HG02884 (cell line): ENCODE results near the gene CCDC40.

Source experiments
- ATAC-seq: cut with Tn5 transposase; IDR thresholded peaks from one replicate; pipeline ENCODE4 v1.9.1; 2021; ENCODE audit warnings: mild to moderate bottlenecking, moderate library complexity; ENCODE audit not compliant: unreplicated experiment

The CCDC40 gene

GRCh38 chr17:80112471-80113032 is 76.1 kb downstream of the CCDC40 start:
- ATAC-seq = no peak

DNA sequence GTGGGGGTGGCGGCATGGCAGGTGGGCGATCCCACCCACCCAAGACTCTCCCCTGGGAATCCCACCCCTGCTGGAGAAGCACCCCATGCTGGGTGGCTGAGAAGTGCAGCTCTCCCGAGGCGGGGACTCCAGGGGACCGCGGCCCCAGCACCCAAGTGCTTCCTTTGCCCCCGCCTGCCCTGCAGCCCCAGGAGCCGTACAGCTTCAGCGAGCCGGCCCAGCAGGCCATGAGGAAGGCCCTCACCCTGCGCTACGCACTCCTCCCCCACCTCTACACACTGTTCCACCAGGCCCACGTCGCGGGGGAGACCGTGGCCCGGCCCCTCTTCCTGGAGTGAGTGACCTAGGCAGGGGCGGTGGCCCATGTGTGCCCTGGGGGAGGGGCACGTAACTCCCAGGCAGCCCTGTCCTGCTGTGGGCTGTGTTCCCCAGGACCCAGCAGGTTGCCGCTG is 76.6 kb downstream of the CCDC40 start:
- ATAC-seq = no peak

- ATAC-seq = no peak
Measured at GRCh38 chr17:80114758-80115157, 78.3 kb downstream of the CCDC40 start.

DNA sequence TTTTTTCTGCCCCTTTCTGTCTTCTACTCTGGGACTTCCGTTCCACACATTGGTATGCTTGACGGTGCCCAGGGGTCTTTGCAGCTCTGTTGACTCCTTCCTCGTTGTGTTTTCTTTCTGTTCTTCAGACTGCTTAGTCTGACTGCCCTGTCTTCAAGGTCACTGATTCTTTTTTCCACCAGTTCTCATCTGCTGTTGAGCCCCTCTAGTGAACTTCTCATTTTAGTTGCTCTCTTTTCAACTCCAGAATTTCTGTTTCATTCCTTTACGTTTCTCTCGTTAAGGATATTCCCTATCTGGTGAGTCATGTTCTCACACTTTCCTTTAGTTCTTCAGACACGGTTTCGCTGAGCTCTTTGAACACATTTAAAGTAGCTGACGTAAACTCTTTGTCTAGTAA is 78.7 kb downstream of the CCDC40 start:
- no peak for ATAC-seq

DNA sequence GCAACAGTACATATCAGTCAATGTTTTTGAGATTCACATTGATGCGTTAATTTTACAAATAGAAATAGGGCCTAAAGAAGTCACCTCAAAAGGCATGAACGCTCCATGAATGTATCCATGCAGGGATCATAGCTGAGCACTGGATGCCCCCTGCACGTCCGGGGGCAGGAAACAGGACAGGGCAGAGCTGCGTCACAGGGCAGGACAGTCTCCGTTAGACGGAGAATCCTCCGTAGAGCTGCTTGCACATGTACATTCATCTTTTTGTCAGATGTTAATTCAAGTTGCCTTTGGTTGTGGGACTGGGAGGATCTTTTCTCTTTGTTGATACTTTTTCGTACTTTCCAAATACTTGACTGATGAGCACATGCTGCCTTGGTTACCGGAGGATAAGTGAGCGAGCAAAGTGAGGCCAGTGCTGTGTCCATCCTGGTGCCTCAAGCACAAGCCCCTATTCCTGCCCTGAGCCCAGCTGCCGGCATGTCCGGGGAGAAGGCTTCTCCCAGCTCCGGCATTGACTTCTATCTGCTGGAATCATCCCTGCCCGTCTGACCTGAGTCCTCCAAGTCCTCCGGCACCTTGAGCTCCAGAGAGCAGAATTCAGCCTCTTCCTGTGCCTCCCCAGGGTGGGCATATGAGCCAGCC is 80.0 kb downstream of the CCDC40 start:
- no peak for ATAC-seq

DNA sequence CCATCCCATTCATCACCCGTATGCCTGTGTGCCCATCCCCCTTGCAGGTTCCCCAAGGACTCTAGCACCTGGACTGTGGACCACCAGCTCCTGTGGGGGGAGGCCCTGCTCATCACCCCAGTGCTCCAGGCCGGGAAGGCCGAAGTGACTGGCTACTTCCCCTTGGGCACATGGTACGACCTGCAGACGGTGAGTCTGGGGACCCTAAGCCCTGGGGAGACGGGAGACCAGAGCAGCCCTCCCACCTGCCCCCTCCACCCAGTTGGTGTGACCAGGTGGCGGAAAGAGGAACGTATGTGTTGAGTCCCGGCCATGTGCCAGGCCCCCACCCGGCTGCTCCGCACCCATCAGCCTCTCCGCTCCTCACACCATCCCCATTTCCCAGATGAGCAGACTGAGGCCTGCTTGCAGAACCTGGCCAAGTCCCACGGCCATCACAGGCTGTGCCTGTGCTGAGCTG is 80.5 kb downstream of the CCDC40 start:
- ATAC-seq = no peak

GRCh38 chr17:80117491-80118401 is 81.3 kb downstream of the CCDC40 start:
- no peak for ATAC-seq

DNA sequence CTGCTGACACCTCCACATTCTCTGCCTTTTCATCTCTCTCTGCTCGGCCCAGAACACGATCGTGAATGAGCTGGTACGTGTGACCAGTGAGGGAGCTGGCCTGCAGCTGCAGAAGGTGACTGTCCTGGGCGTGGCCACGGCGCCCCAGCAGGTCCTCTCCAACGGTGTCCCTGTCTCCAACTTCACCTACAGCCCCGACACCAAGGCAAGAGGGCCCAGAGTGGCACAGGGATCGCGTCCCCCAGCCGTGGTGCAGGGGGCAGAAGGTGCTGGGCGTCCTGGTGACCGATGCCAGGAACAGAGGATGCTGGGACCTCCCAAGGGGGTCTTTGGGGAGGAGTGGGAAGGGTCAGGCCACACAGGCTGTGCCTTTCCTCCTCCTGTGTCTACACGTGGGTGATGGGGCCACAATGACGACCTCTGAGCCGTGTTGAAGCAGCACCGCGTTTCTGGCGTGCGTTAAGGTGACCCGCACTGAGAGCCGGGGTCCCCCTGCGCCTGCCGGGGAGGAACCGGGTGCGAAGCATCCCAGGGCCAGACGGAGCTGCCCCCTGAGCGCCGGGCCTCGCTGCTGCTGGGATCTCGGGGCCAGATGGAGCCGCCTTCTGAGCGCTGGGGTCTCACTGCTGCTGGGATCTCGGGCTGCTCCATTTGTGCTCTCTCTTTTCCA is 82.3 kb downstream of the CCDC40 start:
- ATAC-seq = no peak

DNA sequence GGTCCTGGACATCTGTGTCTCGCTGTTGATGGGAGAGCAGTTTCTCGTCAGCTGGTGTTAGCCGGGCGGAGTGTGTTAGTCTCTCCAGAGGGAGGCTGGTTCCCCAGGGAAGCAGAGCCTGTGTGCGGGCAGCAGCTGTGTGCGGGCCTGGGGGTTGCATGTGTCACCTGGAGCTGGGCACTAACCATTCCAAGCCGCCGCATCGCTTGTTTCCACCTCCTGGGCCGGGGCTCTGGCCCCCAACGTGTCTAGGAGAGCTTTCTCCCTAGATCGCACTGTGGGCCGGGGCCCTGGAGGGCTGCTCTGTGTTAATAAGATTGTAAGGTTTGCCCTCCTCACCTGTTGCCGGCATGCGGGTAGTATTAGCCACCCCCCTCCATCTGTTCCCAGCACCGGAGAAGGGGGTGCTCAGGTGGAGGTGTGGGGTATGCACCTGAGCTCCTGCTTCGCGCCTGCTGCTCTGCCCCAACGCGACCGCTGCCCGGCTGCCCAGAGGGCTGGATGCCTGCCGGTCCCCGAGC is 82.9 kb downstream of the CCDC40 start:
- ATAC-seq = no peak

DNA sequence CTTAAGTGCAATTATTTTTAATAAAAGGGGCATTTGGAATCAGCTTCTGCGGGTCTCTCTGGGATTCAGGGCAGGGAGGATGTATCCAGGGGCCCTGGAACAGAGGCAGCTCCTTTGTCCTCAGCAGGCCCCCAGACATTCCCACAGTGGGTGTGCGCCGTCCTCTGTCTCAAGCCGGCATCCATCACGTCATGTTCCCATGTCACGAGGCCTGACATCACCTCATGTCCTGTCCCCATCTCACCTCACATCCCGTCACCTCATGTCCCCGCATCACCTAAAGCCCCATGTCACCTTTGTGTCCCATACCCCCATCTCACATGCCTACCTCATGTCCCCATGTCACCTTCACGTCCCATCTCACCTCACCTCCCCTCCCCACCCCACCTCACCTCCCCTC is 83.4 kb downstream of the CCDC40 start:
- ATAC-seq = no peak

DNA sequence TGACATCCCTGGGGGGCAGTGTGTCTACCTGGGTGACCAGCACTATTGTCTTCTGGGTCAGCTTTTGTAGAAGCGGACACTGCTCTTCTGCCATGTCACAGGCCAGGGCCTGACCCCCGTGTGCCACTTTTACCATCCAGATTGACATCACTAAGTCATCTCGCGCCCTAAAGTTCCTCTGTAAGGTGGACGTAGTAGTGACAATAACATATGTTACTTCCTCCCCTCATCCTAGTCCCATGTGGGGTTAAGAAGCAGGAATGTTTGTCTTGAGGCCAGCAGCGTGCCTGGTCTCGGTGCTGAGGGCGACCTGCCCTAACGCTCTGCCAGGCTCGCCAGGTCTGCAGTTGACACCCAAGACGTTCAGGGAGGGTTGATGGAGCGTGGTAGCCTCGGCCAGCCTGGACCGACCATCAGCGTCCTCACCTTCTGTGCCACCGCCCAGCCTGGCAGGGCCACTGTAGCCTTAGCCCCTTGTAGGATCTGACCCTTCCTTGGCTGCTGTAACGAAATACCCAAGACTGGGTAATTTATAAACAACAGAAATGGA is 85.7 kb downstream of the CCDC40 start:
- no peak for ATAC-seq

- no peak for ATAC-seq
Measured at GRCh38 chr17:80122926-80123505, 86.6 kb downstream of the CCDC40 start.

GRCh38 chr17:80123791-80124190 is 87.3 kb downstream of the CCDC40 start:
- ATAC-seq = no peak

- no peak for ATAC-seq
Measured at GRCh38 chr17:80124351-80124981, 88.0 kb downstream of the CCDC40 start.

GRCh38 chr17:80125656-80126448 is 89.4 kb downstream of the CCDC40 start:
- ATAC-seq = no peak

DNA sequence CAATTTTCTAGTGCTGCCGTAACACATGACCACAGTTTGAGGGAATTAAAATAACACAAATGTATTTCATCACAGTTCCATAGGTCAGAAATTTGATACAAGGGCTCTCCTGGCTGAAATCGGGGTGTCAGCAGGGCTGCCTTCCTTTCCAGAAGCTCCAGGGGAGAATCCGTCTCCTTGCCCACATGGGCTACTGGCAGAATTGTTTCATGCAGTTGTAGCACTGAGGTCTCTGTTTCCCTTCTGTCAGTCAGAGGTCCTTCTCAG is 89.9 kb downstream of the CCDC40 start:
- ATAC-seq = no peak

DNA sequence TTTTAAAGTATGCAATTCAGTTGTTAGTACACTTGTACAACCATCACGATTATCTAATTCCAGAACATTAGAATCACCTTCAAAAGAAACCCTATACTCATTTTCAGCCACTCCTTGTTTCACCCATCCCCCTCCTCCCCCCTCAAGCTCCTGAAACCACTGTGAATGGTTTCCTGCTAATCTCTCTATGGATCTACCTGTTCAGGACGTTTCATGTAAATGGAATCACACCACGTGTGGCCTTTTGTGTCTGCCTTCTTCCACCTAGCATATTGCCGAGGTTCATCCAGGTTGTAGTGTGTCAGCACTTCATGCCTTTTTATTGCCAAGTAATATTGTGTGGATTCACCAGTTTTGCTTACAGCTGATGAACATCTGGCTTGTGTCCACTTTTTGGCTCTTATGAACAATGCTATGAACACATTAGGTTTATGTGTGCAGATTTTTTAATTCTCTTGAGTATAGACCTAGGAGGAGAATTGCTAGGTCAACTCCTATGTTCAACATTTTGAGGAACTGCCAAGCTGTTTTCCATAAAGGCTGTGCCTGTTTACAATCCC is 92.6 kb downstream of the CCDC40 start:
- no peak for ATAC-seq

DNA sequence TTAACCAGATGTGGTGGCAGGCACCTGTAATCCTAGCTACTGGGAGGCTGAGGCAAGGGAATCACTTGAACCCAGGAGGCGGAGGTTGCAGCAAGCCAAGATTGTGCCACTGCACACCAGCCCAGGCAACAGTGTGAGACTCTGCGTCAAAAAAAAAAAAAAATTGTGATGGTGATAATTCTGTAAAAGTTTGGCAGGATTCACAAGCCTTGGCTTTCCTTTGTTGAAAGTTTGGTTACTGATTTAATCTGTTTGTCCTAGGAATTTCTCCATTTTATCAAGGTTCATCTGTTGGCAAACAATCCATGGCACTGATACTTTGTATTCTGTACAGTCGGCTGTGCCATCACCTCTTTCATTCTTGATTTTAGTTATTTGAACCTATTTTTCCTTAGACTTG is 94.5 kb downstream of the CCDC40 start:
- ATAC-seq = no peak
